Activated naive CD4-positive, alpha-beta T cell treated with anti-CD3 and anti-CD28 coated beads, Interleukin-2, amount 10 ng/mL, durations not matched to agents 7 days and 5 days (primary cell): ENCODE data around the gene SACS.

Experiments used
- CTCF ChIA-PET: fragments of 350-600 bp; sonication (Branson Sonifier 250); formaldehyde crosslinking; loops from one replicate; lab custom pipeline; 2021; ENCODE audit warnings: antibody characterized with exemption; lab: Charles Lee
- DNase-seq: peaks from one replicate; pipeline ENCODE4 v3.0.0-alpha.2; 2020
- H3K27ac Mint-ChIP-seq: one replicate; pipeline ENCODE4 v1.8.0; 2021; ENCODE audit warnings: mild to moderate bottlenecking, moderate library complexity, mixed read lengths
- H3K27me3 Mint-ChIP-seq: one replicate; pipeline ENCODE4 v1.8.0; 2021; ENCODE audit warnings: mild to moderate bottlenecking, mixed read lengths
- H3K36me3 Mint-ChIP-seq: one replicate; pipeline ENCODE4 v1.8.0; 2021; ENCODE audit warnings: mixed read lengths
- H3K4me1 Mint-ChIP-seq: one replicate; pipeline ENCODE4 v1.8.0; 2021; ENCODE audit warnings: mixed read lengths
- H3K4me3 Mint-ChIP-seq: one replicate; pipeline ENCODE4 v1.8.0; 2021; ENCODE audit warnings: mild to moderate bottlenecking, moderate library complexity, mixed read lengths
- H3K9me3 Mint-ChIP-seq: one replicate; pipeline ENCODE4 v1.8.0; 2021; ENCODE audit warnings: mixed read lengths

Gene SACS

GRCh38 chr13:23377983-23378632 lies 55.4 kb downstream of the SACS start:
- Mint-ChIP-seq H3K4me1 (peaks cover 61% of the 10 kb centered on the region), H3K27ac (peak overlapping the region; percentile 81), H3K36me3 (peaks cover 5% of the 10 kb centered on the region), H3K9me3 (no peaks in the 10 kb centered on the region), H3K4me3 (no peak overlapping the region), H3K27me3 (peaks cover 2% of the 10 kb centered on the region)
- CTCF ChIA-PET = no interaction called here
- peak; percentile 56 for DNase-seq

DNA sequence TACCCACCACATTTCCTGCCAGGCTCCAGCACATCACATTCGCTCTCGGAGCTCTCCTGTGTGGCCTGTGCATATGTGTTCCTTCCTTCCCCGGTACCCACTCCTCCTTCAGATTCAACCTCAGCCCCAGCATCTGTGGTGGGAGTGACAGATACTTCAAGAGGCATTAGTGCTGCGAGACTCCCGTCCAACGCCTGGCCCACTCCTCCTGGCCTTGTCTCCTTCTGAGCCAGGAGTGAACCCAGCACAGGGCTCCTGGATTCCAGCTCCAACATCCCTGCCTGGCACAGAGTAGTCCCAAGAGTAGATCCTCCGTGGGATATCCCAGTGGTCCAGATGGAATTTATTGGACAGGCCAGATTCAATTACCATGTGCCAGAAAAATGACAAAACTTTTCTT lies 55.9 kb downstream of the SACS start:
- CTCF ChIA-PET = no interaction called here
- H3K27ac Mint-ChIP-seq = peak overlapping the region; percentile 3
- no peaks in the 10 kb centered on the region for H3K27me3 Mint-ChIP-seq
- H3K4me1 Mint-ChIP-seq = peaks cover 66% of the 10 kb centered on the region
- DNase-seq = no peak
- H3K36me3 Mint-ChIP-seq = peaks cover 10% of the 10 kb centered on the region
- no peaks in the 10 kb centered on the region for H3K9me3 Mint-ChIP-seq
- H3K4me3 Mint-ChIP-seq = no peak overlapping the region

GRCh38 chr13:23375001-23375971 lies 58.2 kb downstream of the SACS start:
- Mint-ChIP-seq H3K9me3 (no peaks in the 10 kb centered on the region), H3K36me3 (peaks cover 22% of the 10 kb centered on the region), H3K27me3 (no peaks in the 10 kb centered on the region), H3K4me3 (peak overlapping the region; percentile 73), H3K4me1 (peaks cover 74% of the 10 kb centered on the region), H3K27ac (peak overlapping the region; percentile 68)
- CTCF ChIA-PET = interaction anchor here (1.0 kb wide), 1 partner anchor 11 kb away, joined by 3 read pairs; no protein-coding TSS in a partner anchor
- DNase-seq = peak; percentile 97

DNA sequence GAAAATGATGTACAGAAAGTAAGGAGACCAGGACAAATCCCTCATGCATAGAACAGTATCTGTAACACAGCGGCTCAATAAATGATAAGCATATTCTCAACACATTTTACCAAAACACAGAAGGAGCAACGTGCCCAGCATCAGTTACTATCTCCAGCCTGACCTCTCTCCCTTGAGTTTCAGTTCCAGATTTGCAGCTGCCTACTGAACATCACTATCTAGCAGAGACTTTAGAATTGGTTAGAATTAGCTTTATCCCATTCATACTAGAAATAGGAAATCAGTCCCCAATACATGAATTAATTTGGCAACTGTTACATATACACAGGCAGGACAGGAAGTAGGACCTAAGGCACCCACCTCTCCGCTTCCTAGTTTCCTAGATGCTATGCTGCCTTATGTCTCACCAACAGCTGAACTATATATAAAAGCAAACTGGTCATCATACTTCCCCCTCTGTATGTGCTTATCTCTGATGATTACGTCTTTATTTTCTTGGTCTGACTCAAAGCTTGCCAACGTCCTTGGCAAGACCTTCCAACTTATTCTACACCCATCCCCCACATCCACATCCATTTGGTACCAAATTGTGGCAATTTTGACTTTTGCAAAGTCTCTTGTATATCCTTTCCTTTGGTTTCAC lies 61.1 kb downstream of the SACS start:
- DNase-seq = no peak
- Mint-ChIP-seq H3K4me1 (peaks cover 44% of the 10 kb centered on the region), H3K9me3 (no peaks in the 10 kb centered on the region), H3K36me3 (peaks cover 37% of the 10 kb centered on the region), H3K27me3 (no peaks in the 10 kb centered on the region), H3K4me3 (no peak overlapping the region), H3K27ac (no peak overlapping the region)
- CTCF ChIA-PET = no interaction called here

DNA sequence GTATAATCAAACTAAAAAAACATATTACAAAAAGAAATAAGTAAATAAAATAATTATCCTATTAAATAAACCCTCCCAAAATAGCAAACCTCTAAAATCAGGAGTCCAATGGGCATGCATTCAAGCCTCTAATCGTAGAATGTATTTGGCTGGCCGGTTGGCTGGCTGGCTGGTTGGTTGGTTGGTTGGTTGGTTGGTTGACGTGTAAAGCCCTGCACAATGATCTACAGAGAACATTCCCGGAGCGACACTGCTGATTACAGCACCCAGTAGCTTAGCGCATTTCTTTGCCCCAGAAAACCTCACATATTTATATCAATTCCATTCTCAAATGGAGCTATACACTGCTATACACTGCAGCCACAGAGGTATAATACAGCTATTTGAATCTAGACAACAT lies 65.6 kb downstream of the SACS start:
- CTCF ChIA-PET = no interaction called here
- no peaks in the 10 kb centered on the region for H3K27me3 Mint-ChIP-seq
- H3K27ac Mint-ChIP-seq = no peak overlapping the region
- no peak for DNase-seq
- no peak overlapping the region for H3K4me3 Mint-ChIP-seq
- H3K9me3 Mint-ChIP-seq = no peaks in the 10 kb centered on the region
- H3K36me3 Mint-ChIP-seq = peaks cover 62% of the 10 kb centered on the region
- peaks cover 13% of the 10 kb centered on the region for H3K4me1 Mint-ChIP-seq

DNA sequence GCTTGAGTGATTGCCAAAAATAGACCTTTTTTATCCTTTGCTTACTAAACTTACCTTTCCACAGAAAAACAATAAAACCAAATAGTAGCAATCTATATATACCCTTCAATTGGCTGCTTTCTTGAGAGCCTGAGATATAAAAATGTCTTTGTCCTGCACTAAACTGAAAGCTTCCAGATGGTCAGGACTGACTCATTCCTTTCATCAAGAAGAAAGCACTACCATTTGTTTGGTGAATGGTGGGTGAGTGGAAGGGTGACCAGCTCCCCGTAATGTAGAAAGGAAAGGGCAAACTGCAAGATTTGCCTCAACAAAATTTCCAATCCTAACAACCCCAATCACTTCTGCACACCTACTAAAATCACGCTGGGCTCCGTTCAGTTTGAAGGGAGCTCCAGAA lies 67.8 kb downstream of the SACS start:
- Mint-ChIP-seq H3K27ac (no peak overlapping the region), H3K27me3 (no peaks in the 10 kb centered on the region), H3K4me3 (no peak overlapping the region), H3K4me1 (no peaks in the 10 kb centered on the region), H3K36me3 (peaks cover 59% of the 10 kb centered on the region), H3K9me3 (no peaks in the 10 kb centered on the region)
- CTCF ChIA-PET = no interaction called here
- no peak for DNase-seq

DNA sequence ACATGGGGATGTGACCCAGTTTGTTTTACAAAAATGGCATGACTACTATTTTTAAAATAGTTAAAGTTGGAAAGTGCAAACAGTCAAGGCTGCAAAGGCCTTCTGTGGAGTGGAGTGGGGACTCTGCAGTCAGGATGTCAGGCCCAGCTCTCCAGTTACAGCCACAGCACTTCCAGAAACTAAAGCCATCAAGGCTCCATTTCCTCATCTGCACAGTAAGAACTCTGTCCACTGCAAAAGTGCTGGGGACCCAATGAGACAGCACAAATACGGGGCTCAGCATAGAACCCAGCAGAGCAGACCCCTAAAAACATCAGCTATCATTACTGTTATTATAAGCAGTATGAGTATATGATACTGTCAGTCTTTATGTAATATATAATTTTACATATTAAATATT lies 73.6 kb downstream of the SACS start:
- H3K36me3 Mint-ChIP-seq = peaks cover 48% of the 10 kb centered on the region

DNA sequence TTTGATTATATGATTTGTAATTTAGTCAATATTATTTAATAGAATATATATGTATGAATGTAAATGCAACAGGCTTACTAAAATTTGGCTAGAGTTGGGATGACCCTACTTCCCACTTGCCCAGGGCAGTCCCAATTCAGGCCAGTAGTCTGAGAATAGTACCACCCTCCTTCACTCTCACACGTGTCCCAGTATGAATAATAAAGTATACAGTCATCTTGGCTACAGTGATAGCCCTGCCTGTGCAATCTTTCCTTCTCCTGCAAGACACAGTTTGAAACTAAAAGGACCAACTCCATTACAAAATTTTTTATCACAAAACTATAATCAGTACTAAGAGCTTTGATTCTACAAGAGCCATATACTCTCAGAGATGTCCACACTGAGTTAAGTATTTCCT lies 76.2 kb downstream of the SACS start:
- Mint-ChIP-seq H3K27me3 (no peaks in the 10 kb centered on the region), H3K4me1 (no peaks in the 10 kb centered on the region), H3K4me3 (no peak overlapping the region), H3K9me3 (no peaks in the 10 kb centered on the region), H3K27ac (no peak overlapping the region), H3K36me3 (peaks cover 48% of the 10 kb centered on the region)
- DNase-seq = no peak
- CTCF ChIA-PET = no interaction called here

More for the DNA sequence above, 73.6 kb downstream of the SACS start:
- Mint-ChIP-seq H3K9me3 (no peaks in the 10 kb centered on the region), H3K4me1 (no peaks in the 10 kb centered on the region), H3K27me3 (no peaks in the 10 kb centered on the region), H3K27ac (no peak overlapping the region), H3K4me3 (no peak overlapping the region)
- no peak for DNase-seq
- CTCF ChIA-PET = no interaction called here

DNA sequence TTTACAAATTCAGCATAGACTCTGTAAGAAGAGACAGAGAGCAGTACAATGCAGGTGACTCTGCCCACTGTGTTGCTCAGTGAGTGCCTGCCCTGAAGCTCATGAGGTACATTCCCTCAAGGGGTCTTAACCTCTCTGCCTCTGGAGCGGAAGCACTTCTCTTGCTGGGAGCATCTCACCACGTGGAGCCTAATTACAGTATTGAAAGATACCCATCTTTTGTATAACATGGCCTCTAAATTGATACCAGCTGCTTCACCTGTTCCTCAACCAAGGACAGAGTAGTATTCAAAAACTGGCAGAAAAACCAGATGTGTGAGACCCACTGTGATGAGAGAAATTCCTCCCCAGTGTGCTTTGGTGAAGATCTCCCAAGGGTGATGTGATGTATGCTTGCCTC lies 77.1 kb downstream of the SACS start:
- CTCF ChIA-PET = no interaction called here
- Mint-ChIP-seq H3K36me3 (peaks cover 50% of the 10 kb centered on the region), H3K27ac (no peak overlapping the region), H3K9me3 (no peaks in the 10 kb centered on the region), H3K4me1 (no peaks in the 10 kb centered on the region), H3K4me3 (no peak overlapping the region), H3K27me3 (no peaks in the 10 kb centered on the region)
- no peak for DNase-seq

DNA sequence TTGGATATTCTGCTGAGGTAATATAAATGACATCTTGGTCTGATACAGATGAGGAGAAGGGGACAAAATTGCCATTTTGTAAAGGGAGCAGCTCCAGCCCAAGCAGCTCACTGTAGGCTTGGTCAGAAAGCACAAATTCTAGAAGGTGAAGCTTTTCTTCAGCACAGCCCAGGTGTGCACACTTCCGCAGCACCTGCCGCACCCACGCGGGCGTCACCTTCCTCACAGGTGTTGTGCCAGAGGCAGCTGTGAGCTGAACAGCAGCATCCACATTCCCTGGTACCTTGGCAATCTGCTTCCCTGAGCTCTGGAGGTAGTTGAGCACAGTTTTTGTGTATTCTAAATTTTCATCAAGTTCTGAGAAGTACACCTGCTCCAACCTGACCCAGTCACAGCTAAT lies 79.0 kb downstream of the SACS start:
- Mint-ChIP-seq H3K9me3 (no peaks in the 10 kb centered on the region), H3K4me1 (no peaks in the 10 kb centered on the region), H3K27ac (no peak overlapping the region), H3K27me3 (no peaks in the 10 kb centered on the region), H3K4me3 (no peak overlapping the region), H3K36me3 (peaks cover 54% of the 10 kb centered on the region)
- no peak for DNase-seq
- CTCF ChIA-PET = no interaction called here

GRCh38 chr13:23352161-23352560 lies 81.3 kb downstream of the SACS start:
- Mint-ChIP-seq H3K27me3 (no peaks in the 10 kb centered on the region), H3K4me1 (no peaks in the 10 kb centered on the region), H3K9me3 (no peaks in the 10 kb centered on the region), H3K36me3 (peaks cover 70% of the 10 kb centered on the region), H3K4me3 (no peak overlapping the region), H3K27ac (no peak overlapping the region)
- no peak for DNase-seq
- CTCF ChIA-PET = no interaction called here

- no peak overlapping the region for H3K27ac Mint-ChIP-seq
- no peaks in the 10 kb centered on the region for H3K4me1 Mint-ChIP-seq
- H3K9me3 Mint-ChIP-seq = peaks cover 2% of the 10 kb centered on the region
- CTCF ChIA-PET = no interaction called here
- H3K4me3 Mint-ChIP-seq = no peak overlapping the region
- H3K27me3 Mint-ChIP-seq = no peaks in the 10 kb centered on the region
- no peak for DNase-seq
- H3K36me3 Mint-ChIP-seq = peaks cover 73% of the 10 kb centered on the region
These were observed 83.5 kb downstream of the SACS start for GRCh38 chr13:23350009-23350408.

DNA sequence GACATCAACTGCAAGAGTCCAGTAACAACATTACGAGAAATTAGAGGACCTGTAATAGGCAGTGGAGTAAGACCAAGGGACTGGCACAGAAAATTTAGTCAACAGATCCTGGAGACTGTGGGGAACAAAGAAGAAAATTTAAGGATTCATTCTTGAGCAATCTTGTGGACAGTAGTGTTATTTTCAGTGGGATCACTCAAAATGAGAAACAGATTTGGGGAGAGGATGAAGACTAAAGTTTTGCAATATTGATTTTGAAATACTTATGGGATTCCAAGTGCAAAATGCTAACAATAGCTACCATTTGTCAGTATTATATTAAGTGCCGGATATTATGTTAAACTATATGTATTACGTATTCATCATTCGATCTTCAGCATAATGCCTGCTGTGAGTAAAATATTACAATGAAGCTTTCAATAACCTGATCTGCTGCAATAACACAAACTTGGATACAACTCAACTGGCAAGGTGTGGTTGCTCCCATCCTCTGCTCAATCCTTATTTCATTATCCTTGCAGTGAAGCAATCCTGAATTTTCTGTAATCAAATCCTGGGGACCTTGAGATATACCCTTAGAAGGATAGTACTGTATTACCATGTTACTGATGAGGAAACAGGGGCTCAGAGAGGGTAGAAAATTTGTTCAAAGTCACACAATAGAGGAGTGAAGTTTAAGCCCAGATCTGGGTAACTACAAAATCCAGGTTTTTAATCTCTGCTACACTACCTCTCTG lies 84.2 kb downstream of the SACS start:
- no peaks in the 10 kb centered on the region for H3K4me1 Mint-ChIP-seq
- no peak overlapping the region for H3K4me3 Mint-ChIP-seq
- DNase-seq = no peak
- H3K27ac Mint-ChIP-seq = no peak overlapping the region
- CTCF ChIA-PET = no interaction called here
- peaks cover 74% of the 10 kb centered on the region for H3K36me3 Mint-ChIP-seq
- peaks cover 2% of the 10 kb centered on the region for H3K9me3 Mint-ChIP-seq
- H3K27me3 Mint-ChIP-seq = no peaks in the 10 kb centered on the region
